HG02763 (cell line): Measurements from ENCODE around the gene FANCC.
A peak's percentile ranks its signal among the peaks of the same experiment; 100 is the strongest.
"Not testable (repeated sequence)": the region's sequence is repeated elsewhere in the genome, so short reads cannot be mapped to it uniquely, and the experiment has no call there.

Source experiments
- ATAC-seq: cut with Tn5 transposase; IDR thresholded peaks from one replicate; pipeline ENCODE4 v1.9.1; 2021; ENCODE audit warnings: mild to moderate bottlenecking, moderate library complexity; ENCODE audit not compliant: unreplicated experiment

The FANCC gene

GRCh38 chr9:95284162-95285080 lies 33.1 kb downstream of the FANCC start:
- no peak for ATAC-seq

- no peak for ATAC-seq
These were observed 33.8 kb downstream of the FANCC start for GRCh38 chr9:95283673-95284072.

- no peak for ATAC-seq
These were observed 35.2 kb downstream of the FANCC start for GRCh38 chr9:95282332-95282731.

- no peak for ATAC-seq
These were observed 36.8 kb downstream of the FANCC start for GRCh38 chr9:95280745-95281144.

- no peak for ATAC-seq
These were observed 40.0 kb downstream of the FANCC start for GRCh38 chr9:95277509-95277908.

GRCh38 chr9:95276395-95276954 lies 41.0 kb downstream of the FANCC start:
- no peak for ATAC-seq

GRCh38 chr9:95274160-95274559 lies 43.3 kb downstream of the FANCC start:
- not testable (repeated sequence) for ATAC-seq

- no peak for ATAC-seq
These were observed 44.0 kb downstream of the FANCC start for GRCh38 chr9:95273369-95274022.

GRCh38 chr9:95272830-95273229 lies 44.7 kb downstream of the FANCC start:
- ATAC-seq: no peak

GRCh38 chr9:95270790-95271189 lies 46.7 kb downstream of the FANCC start:
- ATAC-seq: no peak

- ATAC-seq: not testable (repeated sequence)
These were observed 47.4 kb downstream of the FANCC start for GRCh38 chr9:95269803-95270773.

GRCh38 chr9:95268681-95269080 lies 48.8 kb downstream of the FANCC start:
- ATAC-seq: no peak

- ATAC-seq: peak; percentile 55
These were observed 50.9 kb downstream of the FANCC start for GRCh38 chr9:95266649-95267048.

- no peak for ATAC-seq
These were observed 51.5 kb downstream of the FANCC start for GRCh38 chr9:95265960-95266359.

GRCh38 chr9:95264954-95265615 lies 52.4 kb downstream of the FANCC start:
- ATAC-seq: no peak

GRCh38 chr9:95261890-95262289 lies 55.6 kb downstream of the FANCC start:
- no peak for ATAC-seq

GRCh38 chr9:95250462-95251221 lies 66.9 kb downstream of the FANCC start:
- ATAC-seq: no peak

GRCh38 chr9:95249986-95250385 lies 67.5 kb downstream of the FANCC start:
- ATAC-seq: no peak

GRCh38 chr9:95246547-95246946 lies 71.0 kb downstream of the FANCC start:
- ATAC-seq: no peak
